Astrocyte of the spinal cord (primary cell): Measurements from ENCODE around the gene CDC34.

Experiments
- DNase-seq: peaks from one replicate; pipeline ENCODE4 v3.0.0; 2011; ENCODE audit warnings: low read depth, low spot score
- H3K4me3 ChIP-seq: 2 replicates; pipeline ENCODE4 v1.5.1; 2011; ENCODE audit warnings: low read depth, mild to moderate bottlenecking, low read length, moderate library complexity
- in situ Hi-C: cut with HindIII; loops from 2 replicates; pipeline ENCODE4 v1.10.0; 2017; ENCODE audit warnings: low sequenced_read_pairs
- TF ChIP-seq, protein P1 (sequence below): IDR thresholded peaks from 2 replicates; pipeline ENCODE4 v1.5.1; 2012; ENCODE audit warnings: low read depth, mild to moderate bottlenecking, low read length, inconsistent platforms

The CDC34 gene

DNA sequence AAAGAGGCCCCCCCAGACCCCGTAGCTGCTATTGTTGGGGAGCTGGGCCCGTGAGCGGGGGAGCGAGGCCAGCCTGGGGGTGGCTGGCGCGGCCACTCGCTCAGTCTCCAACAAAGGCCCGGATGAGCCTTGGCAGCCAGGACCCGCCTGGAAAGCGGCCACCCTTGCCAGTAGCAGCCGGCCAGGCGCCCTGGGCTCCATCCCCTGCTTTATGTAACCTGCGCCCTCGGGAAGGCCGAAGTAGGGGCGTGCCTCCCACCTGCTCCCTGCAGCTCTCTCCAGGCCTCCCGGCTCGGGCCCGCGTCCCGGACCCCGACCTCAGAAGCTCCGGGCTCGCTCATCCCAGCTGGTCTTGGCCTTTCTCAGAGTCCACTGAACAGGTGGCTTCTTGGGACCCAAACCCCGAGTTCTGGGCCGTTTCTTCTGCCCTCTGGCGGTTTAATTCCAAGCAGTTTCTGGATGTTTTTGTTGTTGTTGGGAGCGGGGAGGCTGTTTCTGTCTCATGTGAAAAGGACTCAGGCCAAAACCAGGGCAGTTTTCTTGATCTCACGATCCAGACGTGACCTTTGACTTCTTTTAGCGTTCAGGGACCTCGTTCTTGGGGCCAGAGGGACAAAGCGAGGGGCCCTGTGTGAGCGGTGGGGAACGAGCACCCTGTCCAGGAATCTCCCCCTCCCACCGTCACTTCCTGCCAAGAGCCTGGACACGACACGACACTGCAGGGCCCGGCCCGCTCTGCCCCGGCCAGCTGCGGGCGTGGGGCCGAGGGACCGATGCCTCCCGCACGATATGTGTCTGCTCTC, 1.2 kb downstream of the CDC34 start:
- peak overlapping the region; percentile 91 for H3K4me3 ChIP-seq
- peak; percentile 59 for DNase-seq
- TF ChIP-seq, protein P1, sequence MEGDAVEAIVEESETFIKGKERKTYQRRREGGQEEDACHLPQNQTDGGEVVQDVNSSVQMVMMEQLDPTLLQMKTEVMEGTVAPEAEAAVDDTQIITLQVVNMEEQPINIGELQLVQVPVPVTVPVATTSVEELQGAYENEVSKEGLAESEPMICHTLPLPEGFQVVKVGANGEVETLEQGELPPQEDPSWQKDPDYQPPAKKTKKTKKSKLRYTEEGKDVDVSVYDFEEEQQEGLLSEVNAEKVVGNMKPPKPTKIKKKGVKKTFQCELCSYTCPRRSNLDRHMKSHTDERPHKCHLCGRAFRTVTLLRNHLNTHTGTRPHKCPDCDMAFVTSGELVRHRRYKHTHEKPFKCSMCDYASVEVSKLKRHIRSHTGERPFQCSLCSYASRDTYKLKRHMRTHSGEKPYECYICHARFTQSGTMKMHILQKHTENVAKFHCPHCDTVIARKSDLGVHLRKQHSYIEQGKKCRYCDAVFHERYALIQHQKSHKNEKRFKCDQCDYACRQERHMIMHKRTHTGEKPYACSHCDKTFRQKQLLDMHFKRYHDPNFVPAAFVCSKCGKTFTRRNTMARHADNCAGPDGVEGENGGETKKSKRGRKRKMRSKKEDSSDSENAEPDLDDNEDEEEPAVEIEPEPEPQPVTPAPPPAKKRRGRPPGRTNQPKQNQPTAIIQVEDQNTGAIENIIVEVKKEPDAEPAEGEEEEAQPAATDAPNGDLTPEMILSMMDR, result peak; percentile 62
- in situ Hi-C loops, result no loop called here

GRCh38 chr19:533364-534058, 2.0 kb downstream of the CDC34 start:
- H3K4me3 ChIP-seq, result peak overlapping the region; percentile 91
- TF ChIP-seq, protein P1, result no peak
- DNase-seq, result no peak
- in situ Hi-C loops, result no loop called here

- H3K4me3 ChIP-seq, result no peak overlapping the region
- no peak for DNase-seq
- in situ Hi-C loops, result no loop called here
These were observed 2.5 kb downstream of the CDC34 start for GRCh38 chr19:534088-534487.

DNA sequence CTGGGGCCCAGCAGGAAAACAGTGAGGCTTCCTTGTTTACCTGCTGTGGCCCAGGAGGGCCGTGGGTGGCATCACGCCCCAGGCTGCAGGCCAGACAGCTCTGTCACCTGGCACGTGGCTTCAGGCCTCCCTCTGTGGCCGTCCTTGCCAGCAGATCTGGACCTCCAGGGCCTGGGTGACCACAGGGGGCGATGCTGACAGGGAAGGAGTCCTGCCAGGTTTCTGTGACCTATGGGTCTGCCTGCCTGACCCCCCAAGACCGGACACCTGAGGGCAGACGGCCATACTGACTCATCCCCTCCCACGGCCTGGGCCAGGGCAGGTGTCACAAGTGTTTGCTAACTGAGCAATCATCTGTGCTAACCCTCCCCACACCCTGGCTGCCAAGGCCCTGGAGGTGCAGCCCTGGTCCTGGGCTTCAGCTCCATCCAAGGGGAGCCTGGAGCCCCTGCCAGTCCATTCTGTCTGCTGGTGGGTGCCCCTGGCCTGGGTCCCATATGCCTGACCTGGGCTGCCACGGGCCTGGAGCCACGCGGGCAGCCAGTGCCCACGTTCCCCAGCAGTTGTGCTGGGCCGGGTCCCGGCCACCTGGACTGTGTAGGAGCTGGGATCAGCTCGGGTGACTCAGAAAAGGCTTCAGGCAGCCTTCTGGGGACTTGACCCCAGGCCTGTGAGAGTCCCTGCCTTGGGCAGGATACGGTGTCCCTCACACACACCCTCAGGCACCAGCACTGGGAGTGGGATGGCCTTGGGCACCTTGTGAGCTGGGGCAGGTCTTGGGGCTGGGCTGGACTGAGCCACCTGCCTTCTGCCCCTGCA, 3.7 kb downstream of the CDC34 start:
- no peak overlapping the region for H3K4me3 ChIP-seq
- TF ChIP-seq, protein P1, result no peak
- no peak for DNase-seq
- in situ Hi-C loops, result no loop called here

More at GRCh38 chr19:534088-534487, 2.5 kb downstream of the CDC34 start:
- TF ChIP-seq, protein P1, result no peak

DNA sequence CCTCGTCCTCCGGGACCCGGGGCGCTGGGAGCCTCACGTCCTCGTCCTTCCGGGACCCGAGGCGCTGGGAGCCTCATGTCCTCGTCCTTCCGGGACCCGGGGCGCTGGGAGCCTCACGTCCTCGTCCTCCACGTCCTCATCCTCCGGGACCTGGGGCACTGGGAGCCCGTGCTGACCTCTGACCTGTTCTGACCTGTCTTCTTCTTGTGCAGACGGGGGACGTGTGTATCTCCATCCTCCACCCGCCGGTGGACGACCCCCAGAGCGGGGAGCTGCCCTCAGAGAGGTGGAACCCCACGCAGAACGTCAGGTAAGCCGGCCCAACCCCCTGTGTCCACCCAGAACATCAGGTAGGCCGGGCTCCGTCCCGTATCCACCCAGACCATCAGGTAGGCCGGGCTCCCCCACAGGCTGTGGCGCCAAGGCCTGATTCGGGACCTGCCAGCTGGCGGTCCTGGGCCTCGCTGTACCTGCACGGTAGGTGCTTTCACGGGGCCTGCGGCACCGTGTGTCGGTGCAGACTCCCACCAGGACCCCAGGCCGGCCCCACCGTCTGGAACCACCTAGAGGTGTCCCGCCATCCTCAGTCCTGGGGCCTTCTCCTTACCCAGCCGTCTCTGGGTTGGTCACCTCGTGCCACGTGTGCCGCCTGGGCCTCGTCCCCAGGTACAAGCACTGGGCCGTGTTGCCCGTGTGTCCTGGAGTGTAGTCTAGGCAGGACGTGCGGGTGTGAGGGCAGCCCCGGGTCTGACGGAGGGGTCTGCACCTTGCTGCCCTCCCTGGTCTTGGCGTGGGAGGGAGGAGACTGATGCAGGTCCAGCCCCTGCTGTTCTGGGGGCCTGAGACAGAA, 4.7 kb downstream of the CDC34 start:
- no peak overlapping the region for H3K4me3 ChIP-seq
- in situ Hi-C loops, result no loop called here
- TF ChIP-seq, protein P1, result no peak
- no peak for DNase-seq
